Dedifferentiated amniotic fluid mesenchymal stem cell (primary cell): ENCODE results near the gene ALAS1.
"Not testable (repeated sequence)": the region's sequence is repeated elsewhere in the genome, so short reads cannot be mapped to it uniquely, and the experiment has no call there.

Experiments used
- DNase-seq: peaks from one replicate; pipeline ENCODE4 v3.0.0-alpha.2; 2016; ENCODE audit errors: extremely low spot score

ALAS1 gene

DNA sequence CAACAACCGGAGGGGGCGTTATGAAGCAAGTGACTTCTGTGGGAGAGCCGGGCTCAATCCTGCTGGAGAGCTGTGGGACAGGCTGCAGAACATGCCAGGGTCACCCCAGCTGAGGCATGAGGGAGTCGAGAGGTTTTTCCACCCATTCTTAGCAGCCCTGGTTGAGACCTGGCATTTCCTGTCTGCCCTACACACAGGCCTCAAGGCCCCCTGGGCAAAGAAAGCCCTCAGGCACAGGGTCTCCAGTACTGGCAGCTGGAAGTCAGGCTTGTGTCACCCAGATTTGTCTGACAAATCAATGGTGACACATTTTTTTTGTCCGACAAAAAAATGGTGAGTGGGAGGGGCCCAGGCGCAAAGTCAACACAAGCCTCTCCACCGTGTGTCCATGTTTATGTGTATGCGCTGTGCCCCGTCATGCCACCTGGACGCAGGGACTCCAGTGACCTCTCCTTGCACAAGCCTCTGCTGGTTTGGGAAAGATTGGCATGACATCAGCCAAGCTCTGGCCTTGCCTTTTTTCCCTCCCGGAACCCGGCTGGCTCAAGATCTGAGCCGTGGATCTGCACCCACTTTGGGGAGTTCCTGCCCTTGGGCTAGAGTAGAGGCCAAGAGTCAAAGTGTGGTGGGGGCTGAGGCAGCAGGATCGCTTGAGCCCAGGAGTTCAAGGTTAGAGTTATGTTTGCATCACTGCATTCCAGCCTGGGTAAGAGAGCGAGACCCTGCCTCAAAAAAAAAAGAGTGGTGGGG, 20.8 kb upstream of the ALAS1 start:
- no peak for DNase-seq

DNA sequence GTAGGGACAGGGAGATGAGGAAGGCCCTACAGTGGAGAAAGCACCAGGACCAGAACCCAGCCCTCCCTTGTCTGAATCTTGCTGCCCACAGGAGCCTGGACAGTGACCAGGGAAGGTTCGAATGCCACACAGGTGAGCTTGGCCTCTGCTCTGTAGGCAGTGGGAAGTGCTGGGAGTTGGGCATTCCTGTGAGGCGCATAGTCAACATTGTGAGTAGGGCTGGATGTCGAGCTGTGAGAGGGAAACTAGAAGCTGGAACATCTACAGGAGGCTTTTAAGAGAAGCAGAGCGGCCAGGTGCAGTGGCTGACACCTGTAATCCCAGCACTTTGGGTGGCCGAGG, 20.3 kb upstream of the ALAS1 start:
- no peak for DNase-seq

DNA sequence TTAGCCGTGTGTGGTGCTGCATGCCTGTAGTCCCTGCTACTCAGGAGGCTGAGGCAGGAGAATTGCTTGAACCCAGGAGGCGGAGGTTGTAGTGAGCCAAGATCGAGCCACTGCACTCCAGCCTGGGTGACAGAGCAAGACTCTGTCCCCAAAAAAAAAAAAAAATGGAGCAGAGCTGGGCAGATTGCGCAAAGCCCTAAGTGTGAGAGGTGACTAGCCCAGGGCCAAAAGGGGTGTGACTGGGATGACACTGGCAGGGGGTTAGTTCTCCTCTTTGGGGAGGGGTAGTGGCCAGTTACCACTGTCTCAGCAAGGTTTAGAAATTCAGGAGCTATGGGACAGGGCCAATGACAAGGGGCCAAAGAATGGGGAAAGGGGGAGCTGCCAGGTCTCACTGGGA, 19.8 kb upstream of the ALAS1 start:
- DNase-seq: not testable (repeated sequence)

DNA sequence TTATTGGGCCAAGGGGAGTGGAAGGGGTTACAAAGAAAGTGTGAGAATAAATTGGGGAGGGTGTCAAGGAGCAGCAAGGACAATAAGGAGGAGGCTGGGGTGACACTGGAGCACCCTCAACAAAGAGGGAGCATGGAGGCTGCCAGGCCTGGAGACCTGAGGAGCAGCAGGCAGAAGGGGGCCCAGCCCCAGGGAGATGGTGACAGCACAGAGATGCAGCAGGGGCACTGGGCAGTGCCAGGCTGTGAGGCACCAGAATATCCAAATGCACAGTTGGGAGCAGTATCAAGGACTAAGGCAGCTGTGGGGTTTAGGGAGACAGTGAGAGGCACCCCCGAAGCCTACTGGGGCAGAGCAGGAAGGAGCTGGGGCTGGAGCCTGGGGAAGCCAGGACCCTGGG, 19.4 kb upstream of the ALAS1 start:
- no peak for DNase-seq

DNA sequence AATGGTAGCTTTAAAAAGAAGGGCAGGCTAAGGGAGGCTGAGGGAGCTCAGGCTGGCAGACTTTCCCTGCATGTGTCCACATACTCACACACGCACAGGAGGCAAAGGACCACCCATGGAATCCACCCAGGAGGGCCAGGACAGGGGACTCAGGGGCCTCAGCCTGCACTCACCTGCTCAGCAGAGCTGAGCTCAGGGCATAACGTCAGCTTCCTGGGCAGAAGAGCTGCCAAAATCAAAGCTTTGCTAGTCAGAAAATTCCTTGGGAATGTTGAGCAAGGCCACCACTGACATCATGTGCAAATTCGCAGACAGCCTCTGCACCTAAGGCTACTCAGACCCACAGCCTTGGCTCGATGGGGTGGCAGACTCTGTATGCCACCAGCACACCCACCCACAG, 16.4 kb upstream of the ALAS1 start:
- DNase-seq: no peak

DNA sequence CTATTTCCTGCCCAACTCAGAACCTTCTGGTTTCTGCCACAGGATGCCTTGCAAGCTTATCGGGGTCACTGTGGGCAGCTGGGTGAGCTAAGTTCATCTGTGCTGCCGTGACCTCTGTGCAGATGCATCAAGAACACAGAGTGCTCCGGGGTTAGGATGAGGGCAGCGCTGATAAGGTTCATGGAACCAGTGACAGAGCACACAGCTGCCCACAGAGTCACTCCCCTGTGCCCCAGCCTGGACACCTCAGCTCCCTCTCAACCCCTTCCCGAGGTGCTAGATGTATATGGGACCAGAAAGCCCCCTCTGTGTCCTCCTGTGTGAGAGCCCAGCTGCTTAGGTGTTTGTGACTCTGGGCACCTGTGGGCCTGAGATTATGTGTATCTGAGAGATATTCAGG, 15.8 kb upstream of the ALAS1 start:
- DNase-seq: no peak

DNA sequence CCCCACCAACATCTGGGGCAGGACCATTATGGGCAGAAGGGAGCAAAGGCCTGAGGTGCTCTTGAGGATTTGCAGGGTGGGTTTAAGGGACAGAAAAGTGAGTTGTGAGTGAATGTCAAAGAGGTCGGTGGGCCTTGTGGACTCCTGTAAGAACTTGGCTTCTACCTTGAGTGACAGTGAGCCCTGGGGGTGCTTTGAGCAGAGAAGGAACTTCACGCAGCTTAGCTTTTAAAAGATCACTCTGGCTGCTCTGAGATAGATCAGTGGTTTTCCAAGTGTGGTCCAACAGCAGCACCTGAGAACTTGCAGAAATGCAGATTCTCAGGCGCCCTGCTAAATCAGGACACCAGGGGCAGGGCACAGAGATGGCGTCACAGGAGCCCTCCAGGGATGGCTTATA, 15.3 kb upstream of the ALAS1 start:
- DNase-seq: no peak

DNA sequence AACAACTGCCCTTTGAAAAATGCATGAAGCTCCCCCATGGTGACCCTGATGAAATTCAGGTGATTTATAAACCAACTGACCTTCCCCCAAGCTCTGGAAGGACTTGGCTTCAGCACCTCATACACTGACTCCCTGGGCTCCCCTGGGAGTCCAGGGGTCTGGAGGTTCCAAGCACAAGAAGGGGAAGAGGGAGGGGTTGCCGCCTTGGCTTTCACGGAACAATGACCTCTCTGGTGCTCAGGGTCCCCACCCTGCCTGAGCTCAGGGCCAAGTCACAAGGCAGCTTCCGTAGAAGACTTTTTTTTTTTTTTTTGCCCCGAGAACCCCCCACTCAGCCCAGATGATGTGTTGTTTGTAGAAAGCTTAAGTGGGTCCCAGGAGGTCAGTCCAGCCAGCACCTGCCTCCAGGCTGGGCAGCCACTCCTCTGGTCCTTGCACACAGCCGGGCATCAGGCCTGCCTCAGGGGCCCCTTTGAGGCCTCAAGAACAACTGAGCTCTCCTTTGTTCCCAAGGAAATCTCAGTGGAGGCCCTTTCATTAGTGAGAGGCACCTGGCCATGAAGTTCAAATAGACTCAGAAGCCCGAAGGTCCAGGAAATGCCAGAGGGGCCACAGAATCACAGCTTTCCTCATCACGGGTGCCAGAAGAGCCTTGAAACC, 14.0 kb upstream of the ALAS1 start:
- DNase-seq: no peak

DNA sequence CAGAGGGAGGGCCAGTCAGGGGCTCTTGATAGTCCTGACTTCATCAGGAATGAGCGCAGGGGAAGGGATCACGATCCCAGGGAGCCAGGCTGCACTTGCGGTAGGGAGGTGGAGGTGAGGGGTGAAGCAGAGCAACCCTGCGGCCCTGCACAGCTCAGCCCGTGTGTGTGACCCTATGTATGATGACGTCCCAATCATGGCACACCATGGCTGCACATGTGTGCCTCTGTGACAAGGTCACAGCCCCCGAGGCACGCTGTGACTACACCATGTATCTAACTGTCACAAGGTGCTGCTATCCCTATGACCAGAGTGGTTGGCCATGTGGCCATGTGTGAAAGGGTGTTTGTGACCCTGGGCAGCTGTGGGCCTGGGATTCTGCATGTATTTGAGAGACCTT, 13.3 kb upstream of the ALAS1 start:
- DNase-seq: no peak

DNA sequence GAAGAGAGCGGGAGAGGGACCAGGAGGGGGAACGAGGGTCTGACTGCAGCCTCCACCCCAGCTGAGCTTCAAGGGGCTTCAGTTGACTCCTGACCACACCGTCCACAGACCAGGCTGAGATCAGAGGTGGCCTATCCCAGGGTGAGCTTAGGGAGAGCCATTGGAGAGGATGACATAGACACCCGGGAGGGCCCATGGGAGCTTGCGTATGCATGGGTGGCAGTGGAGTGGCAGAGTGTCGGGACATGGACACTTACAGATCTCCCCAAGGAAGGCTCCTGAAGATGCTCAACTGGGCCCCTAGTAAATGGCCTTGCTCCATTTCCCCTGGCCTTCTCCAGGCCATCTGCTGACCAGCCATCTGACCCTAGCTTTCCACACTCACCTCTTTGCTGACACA, 12.6 kb upstream of the ALAS1 start:
- no peak for DNase-seq

DNA sequence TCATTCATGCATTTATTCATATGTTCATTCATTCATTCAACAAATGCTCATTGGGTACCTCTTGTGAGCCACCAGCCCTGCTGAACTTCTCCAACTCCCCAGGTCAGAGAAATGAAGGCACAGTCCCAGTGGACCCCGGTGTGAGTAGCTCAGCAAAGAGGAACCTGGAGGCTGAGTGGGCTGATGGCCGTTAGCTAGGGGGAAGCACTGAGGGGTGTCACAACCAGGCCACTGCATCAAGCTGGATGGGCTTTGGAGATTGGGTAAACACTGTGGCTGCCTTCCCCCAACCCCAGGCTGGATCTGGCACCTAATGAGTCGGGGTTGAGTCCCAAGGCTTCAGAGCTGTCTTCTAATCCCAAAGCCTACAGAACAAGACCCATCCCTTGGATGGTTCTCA, 12.1 kb upstream of the ALAS1 start:
- DNase-seq: no peak

DNA sequence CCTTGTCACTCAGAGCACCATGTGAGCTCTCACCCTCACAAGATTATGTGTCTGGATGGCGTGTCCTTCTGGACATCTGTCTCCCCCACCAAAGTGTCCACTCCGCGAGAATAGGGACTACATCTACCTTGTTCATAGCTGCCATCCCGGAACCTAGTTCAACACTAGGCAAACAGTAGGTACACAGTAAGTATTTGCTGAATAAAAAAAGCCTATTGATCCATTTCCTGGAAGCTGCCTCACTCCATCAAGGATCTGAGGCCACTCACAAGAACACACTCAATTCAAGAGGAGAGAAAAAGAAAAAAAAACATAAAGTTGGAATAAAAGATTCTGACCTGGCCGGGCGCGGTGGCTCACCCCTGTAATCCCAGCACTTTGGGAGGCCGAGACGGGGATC, 11.2 kb upstream of the ALAS1 start:
- DNase-seq: no peak

DNA sequence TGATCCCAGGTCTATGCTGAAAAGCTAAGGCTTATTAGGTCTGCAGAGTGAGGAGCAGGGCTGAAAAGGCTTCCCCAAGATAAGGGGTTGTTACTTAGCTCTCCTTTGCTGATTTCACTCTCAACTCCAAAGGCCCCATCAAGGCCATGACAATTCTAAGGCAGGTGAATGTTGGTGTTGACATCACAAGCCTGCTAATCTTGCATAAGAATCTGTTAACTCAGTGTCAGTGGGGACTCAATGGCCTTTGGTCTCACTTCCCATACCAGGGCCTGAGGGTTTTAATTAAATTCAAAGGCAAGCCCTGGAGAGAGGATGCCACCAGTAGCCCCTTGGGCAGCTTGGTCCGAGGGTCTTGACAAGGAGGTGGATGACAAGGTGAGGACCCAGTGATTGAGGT, 9.4 kb upstream of the ALAS1 start:
- DNase-seq: no peak

DNA sequence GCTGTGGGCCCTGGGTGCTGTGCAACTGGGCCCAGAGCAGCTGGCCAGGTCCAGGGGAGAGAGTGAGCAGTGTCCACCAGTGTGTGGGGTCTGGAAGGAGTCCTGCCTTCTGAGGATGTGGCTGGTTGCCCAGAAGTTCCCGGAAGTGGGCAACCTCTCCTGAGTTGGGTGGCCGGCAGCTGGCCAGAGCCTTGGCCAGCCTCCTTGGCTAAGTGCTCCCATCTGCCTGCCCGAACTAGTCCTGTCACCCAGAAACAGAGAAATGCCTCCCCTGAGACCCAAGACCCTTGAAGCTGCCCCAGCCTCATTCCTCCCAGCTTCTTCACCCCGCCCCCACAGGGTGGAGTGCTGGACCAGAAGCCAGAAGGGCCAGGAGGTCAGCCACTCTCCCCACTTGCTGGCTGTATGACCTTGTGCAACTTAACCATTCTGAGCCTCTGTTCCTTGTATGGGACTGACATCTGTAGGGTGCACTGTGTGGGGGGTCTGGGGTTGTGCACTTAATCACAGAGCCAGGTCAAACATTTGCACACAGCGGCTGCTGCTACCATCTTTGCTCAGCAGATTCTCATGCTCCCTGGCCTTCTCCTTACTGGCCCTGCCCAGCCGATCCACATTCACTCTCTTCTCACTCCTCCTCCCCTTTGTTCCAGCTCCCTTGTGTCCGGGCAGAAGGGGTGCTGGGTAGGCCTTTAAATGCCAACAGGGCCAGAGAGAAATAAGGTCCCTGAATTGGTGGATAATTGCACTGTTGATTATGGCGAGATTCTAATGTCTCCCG, 7.5 kb upstream of the ALAS1 start:
- DNase-seq: no peak

DNA sequence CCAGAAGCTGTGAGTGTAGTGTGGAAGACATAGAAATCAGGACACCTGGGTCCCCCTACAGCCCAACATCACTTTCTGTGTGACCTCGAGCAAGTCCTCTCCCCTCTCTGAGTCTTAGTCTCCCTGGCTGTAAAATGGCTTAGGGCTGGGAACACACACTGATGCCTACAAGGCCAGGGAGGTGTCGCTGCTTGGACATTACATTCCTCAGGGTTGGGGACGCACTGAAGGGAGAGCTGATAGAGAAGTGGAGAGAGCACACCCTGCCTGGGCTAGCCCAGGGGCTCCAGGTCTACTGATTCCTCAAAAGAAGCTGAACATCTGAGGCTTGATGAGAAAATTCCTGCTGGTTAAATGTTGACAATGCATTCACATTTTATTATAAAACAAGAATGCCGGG, 6.3 kb upstream of the ALAS1 start:
- DNase-seq: no peak

DNA sequence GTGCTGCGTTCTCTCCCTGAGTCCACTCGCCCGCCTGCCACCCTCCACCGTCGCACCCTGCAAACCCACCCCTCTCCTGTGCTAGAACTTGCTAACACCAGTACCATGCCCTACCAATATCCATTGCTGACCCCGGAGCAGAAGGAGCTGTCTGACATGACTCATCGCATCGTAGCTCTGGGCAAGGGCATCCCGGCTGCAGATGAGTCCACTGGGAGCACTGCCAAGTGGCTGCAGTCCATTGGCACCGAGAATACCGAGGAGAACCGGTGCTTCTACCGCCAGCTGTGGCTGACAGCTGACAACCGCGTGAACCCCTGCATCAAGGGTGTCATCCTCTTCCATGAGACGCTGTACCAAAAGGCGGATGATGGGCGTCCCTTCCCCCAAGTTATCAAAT, 4.9 kb upstream of the ALAS1 start:
- no peak for DNase-seq

DNA sequence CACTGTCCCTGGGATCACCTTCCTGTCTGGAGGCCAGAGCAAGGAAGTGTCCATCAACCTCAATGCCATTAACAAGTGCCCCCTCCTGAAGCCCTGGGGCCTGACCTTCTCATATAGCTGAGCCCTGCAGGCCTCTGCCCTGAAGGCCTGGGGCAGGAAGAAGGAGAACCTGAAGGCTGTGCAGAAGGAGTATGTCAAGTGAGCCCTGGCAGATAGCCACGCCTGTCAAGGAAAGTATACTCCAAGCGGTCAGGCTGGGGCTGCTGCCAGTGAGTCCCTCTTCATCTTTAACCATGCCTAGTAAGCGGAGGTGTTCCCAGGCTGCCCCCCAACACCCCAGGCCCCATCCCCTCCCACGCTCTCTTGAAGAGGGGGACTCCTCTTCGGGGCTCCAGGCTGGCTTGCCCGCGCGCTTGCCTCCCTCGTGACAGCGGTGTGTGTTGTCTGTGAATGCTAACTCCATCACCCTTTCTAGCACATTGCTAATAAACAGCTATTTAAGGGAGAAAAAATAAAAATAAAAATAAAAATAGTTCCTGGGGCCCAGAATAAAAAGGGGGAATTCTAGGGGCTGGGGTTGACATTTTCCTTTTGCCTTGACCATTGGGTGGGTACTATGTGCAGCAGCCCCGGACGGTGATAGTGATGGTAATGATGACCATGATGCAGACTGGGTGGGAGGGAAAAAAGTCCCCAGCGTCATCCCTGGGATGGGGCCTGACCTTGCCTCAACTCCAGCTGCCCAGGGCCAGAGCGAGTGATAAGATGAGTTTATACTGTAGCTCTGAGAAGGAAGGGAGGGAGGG, 3.3 kb upstream of the ALAS1 start:
- no peak for DNase-seq

DNA sequence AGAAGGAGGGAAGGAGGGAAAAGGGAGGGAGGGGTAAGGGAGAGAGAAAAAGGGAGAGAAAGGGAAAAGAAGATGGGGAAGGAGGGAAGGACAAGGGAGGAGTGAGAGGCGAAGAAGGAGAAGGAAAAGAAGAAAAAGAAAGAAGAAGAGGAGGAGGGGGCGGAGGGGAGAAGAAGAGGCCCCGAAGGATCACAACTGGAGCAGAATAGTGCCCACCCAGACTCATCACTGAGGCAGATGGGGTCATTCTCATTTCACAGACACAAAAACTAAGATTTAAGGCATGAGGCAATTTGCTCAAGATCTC, 2.7 kb upstream of the ALAS1 start:
- DNase-seq: no peak

DNA sequence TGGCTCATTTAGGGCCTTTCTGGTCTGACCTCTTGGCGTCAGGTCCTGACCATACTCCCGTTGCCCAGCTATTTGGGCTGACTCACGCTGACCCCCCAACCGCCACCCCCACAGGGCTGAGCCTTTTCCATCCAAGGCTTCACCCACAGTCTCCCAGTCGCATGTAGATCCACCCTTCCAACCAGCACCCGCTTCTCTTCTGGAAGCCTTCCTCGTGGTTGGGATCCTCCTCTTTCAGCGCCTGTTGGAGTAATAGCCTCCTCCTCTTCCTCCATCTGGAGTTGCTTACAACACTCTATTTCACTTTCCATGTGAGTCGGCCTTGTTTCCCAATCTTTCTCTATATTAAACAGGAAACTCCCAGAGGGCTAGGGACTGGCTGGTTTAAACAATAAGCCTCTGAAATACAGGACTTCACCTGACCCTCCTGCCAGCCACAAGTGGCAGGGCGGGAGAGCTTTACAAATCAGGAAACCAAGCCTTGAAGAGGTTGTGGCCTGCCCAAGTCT, 2.1 kb upstream of the ALAS1 start:
- no peak for DNase-seq

DNA sequence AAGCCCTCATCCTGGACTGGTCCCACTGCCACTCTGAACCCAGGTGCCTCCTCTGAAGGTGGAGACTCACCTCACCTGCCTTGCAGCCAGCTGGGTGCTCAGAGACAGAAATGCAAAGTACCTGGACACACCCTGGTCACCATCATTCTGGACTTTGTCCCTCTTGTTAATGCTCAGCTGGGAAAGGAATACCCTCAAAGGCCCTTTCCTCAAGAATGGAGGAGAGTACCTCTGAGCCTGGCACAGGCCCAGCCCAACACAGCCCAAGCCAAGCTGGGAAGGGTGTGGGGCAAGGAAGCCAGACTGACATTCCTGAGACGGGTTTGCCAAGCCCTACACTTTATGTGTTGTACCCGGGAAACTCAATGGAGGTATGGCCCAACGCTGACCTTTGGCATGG, 983 bp upstream of the ALAS1 start:
- no peak for DNase-seq

DNA sequence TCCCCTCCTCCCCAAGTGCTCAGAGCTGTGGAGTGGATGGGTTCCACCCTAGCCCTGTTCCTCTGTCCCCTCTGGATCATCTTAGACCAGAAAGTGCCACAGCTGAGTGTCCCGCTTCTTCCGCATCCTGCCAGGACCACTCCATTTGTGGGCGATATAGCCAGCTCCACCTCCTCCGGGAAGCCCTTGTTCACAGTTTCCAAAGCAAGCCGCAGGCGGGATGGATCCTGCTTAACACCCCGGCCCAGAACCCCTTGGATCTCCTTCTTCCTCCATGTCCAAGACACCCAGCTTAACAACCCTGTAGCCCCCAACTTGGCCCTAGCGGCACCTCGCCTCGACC, 490 bp upstream of the ALAS1 start:
- DNase-seq: no peak
